Measurements from ENCODE around the gene ASIC3. TPM values are rescaled to one million over a fixed set of nuclear protein-coding genes. Genes with fewer than 3 reads are reported as not detected.

Gene ASIC3
- total RNA-seq, 3 donors from 2014 or later = 1.2 to 6.5 (median 3.4) TPM

DNA sequence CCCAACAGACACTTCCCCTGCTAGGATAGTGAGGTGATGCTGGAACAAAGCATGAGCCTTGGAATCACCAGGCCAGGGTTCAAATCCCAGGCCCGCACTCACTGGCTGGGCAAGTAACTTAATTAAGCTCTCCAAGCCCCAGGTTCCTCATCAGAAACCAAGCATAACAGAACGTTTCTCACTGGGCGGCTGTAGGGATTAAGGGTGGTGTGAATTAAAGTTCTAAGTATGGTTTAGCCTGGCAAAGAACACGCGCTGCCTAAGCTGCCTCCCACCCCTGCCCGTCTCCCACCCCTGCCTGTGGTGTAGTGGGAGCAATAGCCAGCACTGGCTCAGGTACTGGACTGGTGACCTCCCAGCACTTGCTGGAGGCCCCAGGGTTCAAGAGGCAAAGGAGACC, 16.7 kb downstream of the ASIC3 start:
- DNase-seq (no peak), ATAC-seq (no peak)
- peaks cover 22% of the 10 kb centered on the region for H3K4me1 ChIP-seq (ENCODE audit: low read depth)
- TF ChIP-seq, protein P1, sequence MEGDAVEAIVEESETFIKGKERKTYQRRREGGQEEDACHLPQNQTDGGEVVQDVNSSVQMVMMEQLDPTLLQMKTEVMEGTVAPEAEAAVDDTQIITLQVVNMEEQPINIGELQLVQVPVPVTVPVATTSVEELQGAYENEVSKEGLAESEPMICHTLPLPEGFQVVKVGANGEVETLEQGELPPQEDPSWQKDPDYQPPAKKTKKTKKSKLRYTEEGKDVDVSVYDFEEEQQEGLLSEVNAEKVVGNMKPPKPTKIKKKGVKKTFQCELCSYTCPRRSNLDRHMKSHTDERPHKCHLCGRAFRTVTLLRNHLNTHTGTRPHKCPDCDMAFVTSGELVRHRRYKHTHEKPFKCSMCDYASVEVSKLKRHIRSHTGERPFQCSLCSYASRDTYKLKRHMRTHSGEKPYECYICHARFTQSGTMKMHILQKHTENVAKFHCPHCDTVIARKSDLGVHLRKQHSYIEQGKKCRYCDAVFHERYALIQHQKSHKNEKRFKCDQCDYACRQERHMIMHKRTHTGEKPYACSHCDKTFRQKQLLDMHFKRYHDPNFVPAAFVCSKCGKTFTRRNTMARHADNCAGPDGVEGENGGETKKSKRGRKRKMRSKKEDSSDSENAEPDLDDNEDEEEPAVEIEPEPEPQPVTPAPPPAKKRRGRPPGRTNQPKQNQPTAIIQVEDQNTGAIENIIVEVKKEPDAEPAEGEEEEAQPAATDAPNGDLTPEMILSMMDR (IDR thresholded peaks at IDR 0.05) = no peak
- no peak overlapping the region for H3K4me3 ChIP-seq
- intact Hi-C loops (cut with DNase I, micrococcal nuclease) = no loop called here
- H3K9me3 ChIP-seq = no peaks in the 10 kb centered on the region
- peaks cover 5% of the 10 kb centered on the region for H3K36me3 ChIP-seq (ENCODE audit: low read depth)

DNA sequence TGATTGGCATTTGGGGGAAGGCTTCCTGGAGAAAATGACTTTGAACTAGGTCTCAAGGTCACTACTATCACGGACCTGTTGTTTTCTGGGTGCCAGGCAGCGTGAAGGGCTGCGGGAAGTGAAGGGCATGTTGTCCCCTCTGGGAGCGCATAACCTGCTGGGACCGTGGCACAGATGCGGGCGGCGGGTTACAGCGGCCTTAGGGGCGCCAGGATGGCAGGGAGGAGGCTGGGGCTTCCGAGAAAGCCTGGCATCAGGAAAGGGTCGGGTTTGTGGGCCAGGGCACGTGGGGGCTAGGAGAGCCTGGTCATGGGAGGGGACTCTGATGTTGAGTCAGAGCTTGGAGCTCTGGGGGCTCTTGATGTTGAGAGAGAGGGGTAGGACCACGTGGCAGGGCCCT, 17.2 kb downstream of the ASIC3 start:
- Histone ChIP-seq H3K36me3 (ENCODE audit: low read depth) (peaks cover 10% of the 10 kb centered on the region), H3K4me1 (ENCODE audit: low read depth) (peaks cover 17% of the 10 kb centered on the region), H3K9me3 (no peaks in the 10 kb centered on the region), H3K4me3 (no peak overlapping the region)
- intact Hi-C loops (cut with DNase I, micrococcal nuclease) = no loop called here
- TF ChIP-seq, protein P1 (IDR thresholded peaks at IDR 0.05) = no peak
- no peak for DNase-seq
- ATAC-seq = no peak

DNA sequence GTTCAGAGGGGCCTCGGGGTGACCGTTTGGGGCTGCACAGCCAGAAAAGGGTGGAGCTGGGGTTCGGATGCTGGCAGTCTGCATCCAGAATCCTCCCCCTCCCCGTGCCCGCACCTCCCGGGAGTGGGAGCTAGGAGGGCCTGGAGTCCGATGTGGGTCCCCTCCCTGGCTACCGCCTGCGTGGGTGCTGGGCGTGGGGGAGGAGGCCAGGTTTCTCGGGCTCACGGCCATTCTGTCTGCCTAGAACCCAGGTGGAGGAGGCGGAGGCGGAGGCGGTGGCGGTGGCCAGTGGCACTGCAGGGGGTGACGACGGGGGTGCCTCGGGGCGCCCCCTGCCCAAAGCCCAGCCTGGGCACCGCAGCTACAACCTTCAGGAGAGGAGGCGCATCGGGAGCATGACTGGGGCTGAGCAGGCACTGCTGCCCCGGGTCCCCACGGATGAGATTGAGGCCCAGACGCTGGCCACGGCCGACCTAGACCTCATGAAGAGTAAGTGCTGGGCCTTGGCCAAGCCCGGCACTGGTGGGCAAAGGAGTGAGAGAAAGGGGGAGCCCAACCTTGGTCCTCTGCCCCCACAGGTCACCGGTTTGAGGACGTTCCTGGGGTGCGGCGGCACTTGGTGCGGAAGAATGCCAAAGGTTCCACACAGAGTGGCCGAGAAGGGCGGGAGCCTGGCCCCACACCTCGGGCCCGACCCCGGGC, 18.1 kb downstream of the ASIC3 start:
- TF ChIP-seq, protein P1 (IDR thresholded peaks at IDR 0.05) = no peak
- peaks cover 8% of the 10 kb centered on the region for H3K4me1 ChIP-seq (ENCODE audit: low read depth)
- intact Hi-C loops (cut with DNase I, micrococcal nuclease) = no loop called here
- DNase-seq = no peak
- no peak for ATAC-seq
- no peaks in the 10 kb centered on the region for H3K9me3 ChIP-seq
- no peak overlapping the region for H3K4me3 ChIP-seq
- H3K36me3 ChIP-seq (ENCODE audit: low read depth) = peaks cover 10% of the 10 kb centered on the region

DNA sequence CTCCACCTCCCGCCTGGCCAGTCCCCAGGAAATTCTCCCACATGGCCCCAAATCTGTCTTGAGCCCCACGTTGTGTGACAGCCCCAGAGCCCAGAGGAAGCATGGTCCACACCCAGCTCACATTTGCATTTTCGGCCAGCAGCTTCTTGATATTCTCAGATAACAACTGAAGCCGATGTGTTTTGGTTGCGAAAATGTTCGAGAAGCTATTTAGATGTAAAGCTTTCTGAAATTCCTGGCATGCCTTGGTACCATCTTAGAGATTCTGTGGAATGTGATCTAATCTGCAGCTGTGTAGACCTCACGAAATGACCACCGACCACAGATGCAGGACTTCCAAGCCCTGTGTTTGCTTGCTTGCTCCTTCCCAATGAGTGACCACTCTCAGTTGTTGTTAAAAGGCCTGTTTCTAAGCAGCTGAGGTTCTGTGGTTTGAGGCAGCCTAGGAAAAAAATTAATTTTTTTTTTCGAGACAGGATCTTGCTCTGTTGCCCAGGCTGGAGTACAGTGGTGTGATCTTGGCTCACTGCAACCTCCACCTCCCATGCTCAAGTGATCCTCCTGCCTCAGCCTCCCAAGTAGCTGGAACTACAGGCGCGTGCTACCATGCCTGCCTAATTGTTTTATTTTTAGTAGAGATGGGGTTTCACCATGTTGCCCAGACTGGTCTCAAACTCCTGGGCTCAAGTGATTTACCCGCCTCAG, 19.9 kb downstream of the ASIC3 start:
- H3K4me3 ChIP-seq = no peak overlapping the region
- H3K4me1 ChIP-seq (ENCODE audit: low read depth) = no peaks in the 10 kb centered on the region
- TF ChIP-seq, protein P1 (IDR thresholded peaks at IDR 0.05) = no peak
- H3K36me3 ChIP-seq (ENCODE audit: low read depth) = peaks cover 10% of the 10 kb centered on the region
- intact Hi-C loops (cut with DNase I, micrococcal nuclease) = no loop called here
- no peak for ATAC-seq
- no peaks in the 10 kb centered on the region for H3K9me3 ChIP-seq
- DNase-seq = no peak

DNA sequence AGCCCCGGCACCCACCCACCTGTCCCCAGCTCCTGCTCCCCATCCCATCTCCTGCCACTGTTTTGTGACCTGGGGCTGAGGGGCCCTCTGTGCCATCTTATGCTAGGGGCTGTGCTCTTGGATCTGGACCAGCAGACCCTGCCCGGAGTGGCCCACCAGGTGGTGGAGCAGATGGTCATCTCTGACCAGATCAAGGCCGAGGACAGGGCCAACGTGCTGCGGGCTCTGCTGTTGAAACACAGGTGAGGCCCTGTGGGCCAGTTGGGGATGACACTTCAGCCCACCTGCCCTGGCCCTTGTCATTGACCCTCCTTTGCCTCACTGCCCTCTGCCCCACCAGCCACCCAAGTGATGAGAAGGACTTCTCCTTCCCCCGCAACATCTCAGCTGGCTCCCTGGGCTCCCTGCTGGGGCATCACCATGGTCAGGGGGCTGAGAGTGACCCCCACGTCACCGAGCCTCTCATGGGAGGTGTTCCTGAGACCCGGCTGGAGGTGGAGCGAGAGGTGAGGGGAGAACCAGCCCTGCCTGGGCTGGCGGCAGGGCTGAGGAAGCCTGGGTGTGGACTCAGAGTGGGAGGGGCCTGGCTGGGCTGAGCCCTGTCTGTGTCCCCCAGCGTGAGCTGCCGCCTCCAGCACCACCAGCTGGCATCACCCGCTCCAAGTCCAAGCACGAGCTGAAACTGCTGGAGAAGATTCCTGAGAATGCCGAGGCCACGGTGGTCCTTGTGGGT, 21.7 kb downstream of the ASIC3 start:
- ATAC-seq (peak; percentile 27), DNase-seq (peak in 1 of 3 donors; percentile 47)
- intact Hi-C loops (cut with DNase I, micrococcal nuclease) = no loop called here
- Histone ChIP-seq H3K4me1 (ENCODE audit: low read depth) (no peaks in the 10 kb centered on the region), H3K36me3 (ENCODE audit: low read depth) (peaks cover 10% of the 10 kb centered on the region), H3K9me3 (no peaks in the 10 kb centered on the region), H3K4me3 (no peak overlapping the region)
- TF ChIP-seq, protein P1 (IDR thresholded peaks at IDR 0.05) = no peak

Measured in mucosa of descending colon (tissue), 3 donors.